ENCODE measurements around the gene MRC2. TPM values are rescaled to one million over a fixed set of nuclear protein-coding genes. Genes with fewer than 3 reads are reported as not detected.

Gene MRC2
- polyA plus RNA-seq, 3 donors: 0.04 TPM; not detected in 2

GRCh38 chr17:62672957-62673356, 45.5 kb downstream of the MRC2 start:
- no peak for TF ChIP-seq CTCF (IDR thresholded peaks at IDR 0.05)
- intact Hi-C loops (cut with micrococcal nuclease): no loop called here
- no peaks in the 10 kb centered on the region for H3K27me3 ChIP-seq (ENCODE audit: control insufficient read depth in 2 of 2, insufficient read depth in 2 of 2, low read length in 2 of 2)
- Mint-ChIP-seq H3K27me3 (ENCODE audit: low read depth in 3 of 3) (no peaks in the 10 kb centered on the region), H3K9me3 (no peaks in the 10 kb centered on the region), H3K4me3 (peak overlapping the region in 1 of 2 donors; percentile 37), H3K36me3 (no peaks in the 10 kb centered on the region), H3K27ac (no peak overlapping the region), H3K4me1 (no peaks in the 10 kb centered on the region)
- no peak for DNase-seq
- WGBS (ENCODE audit: insufficient coverage): 100% methylated on average over 2 of the region's 4 CpGs
- H3K4me2 ChIP-seq (replicated peaks; ENCODE audit: extremely low read depth, low read length, poor library complexity, severe bottlenecking): no peak overlapping the region
- no peaks in the 10 kb centered on the region for H3K36me3 ChIP-seq (replicated peaks in 1 of 2; ENCODE audit: control insufficient read depth in 1 of 2, insufficient read depth in 2 of 2, low read length in 2 of 2)
- H3K4me3 ChIP-seq (replicated peaks in 1 of 3; ENCODE audit: low read depth in 2 of 3, low read length in 3 of 3): no peak overlapping the region
- H3K79me2 ChIP-seq (ENCODE audit: insufficient read depth, low read length): no peaks in the 10 kb centered on the region
- H2AFZ ChIP-seq (ENCODE audit: insufficient read depth, low read depth, low read length, poor library complexity, severe bottlenecking): no peak overlapping the region
- no peaks in the 10 kb centered on the region for H3K9me3 ChIP-seq (replicated peaks in 1 of 2; ENCODE audit: control insufficient read depth in 1 of 2, insufficient read depth in 1 of 2, low read length in 2 of 2)
- H3K27ac ChIP-seq (ENCODE audit: low read depth in 1 of 2, low read length in 2 of 2): no peak overlapping the region
- no peaks in the 10 kb centered on the region for H3K4me1 ChIP-seq (ENCODE audit: control insufficient read depth in 1 of 2, insufficient read depth in 2 of 2, low read length in 2 of 2)
- H3K9ac ChIP-seq (ENCODE audit: insufficient read depth, low read length, poor library complexity, severe bottlenecking): no peak overlapping the region
- no peaks in the 10 kb centered on the region for H4K20me1 ChIP-seq (ENCODE audit: insufficient read depth, low read length)

- WGBS (ENCODE audit: insufficient coverage): 95% methylated on average over 13 of the region's 20 CpGs
- Histone ChIP-seq H3K27me3 (ENCODE audit: control insufficient read depth in 2 of 2, insufficient read depth in 2 of 2, low read length in 2 of 2) (no peaks in the 10 kb centered on the region), H3K4me1 (ENCODE audit: control insufficient read depth in 1 of 2, insufficient read depth in 2 of 2, low read length in 2 of 2) (no peaks in the 10 kb centered on the region), H2AFZ (ENCODE audit: insufficient read depth, low read depth, low read length, poor library complexity, severe bottlenecking) (no peak overlapping the region), H3K4me3 (replicated peaks in 1 of 3; ENCODE audit: low read depth in 2 of 3, low read length in 3 of 3) (no peak overlapping the region), H3K36me3 (replicated peaks in 1 of 2; ENCODE audit: control insufficient read depth in 1 of 2, insufficient read depth in 2 of 2, low read length in 2 of 2) (no peaks in the 10 kb centered on the region), H3K9me3 (replicated peaks in 1 of 2; ENCODE audit: control insufficient read depth in 1 of 2, insufficient read depth in 1 of 2, low read length in 2 of 2) (no peaks in the 10 kb centered on the region), H3K79me2 (ENCODE audit: insufficient read depth, low read length) (no peaks in the 10 kb centered on the region), H4K20me1 (ENCODE audit: insufficient read depth, low read length) (no peaks in the 10 kb centered on the region), H3K9ac (ENCODE audit: insufficient read depth, low read length, poor library complexity, severe bottlenecking) (no peak overlapping the region), H3K4me2 (replicated peaks; ENCODE audit: extremely low read depth, low read length, poor library complexity, severe bottlenecking) (no peak overlapping the region), H3K27ac (ENCODE audit: low read depth in 1 of 2, low read length in 2 of 2) (no peak overlapping the region)
- Mint-ChIP-seq H3K27me3 (ENCODE audit: low read depth in 3 of 3) (no peaks in the 10 kb centered on the region), H3K4me1 (no peaks in the 10 kb centered on the region), H3K9me3 (no peaks in the 10 kb centered on the region), H3K4me3 (no peak overlapping the region), H3K27ac (peak overlapping the region in 1 of 7 donors; percentile 58), H3K36me3 (no peaks in the 10 kb centered on the region)
- intact Hi-C loops (cut with micrococcal nuclease): no loop called here
- TF ChIP-seq CTCF (IDR thresholded peaks at IDR 0.05): no peak
- DNase-seq: no peak
Observed at GRCh38 chr17:62673614-62674362, 46.3 kb downstream of the MRC2 start.
